ENCODE data around the gene PRSS27. TPM values are rescaled to one million over a fixed set of nuclear protein-coding genes. Genes with fewer than 3 reads are reported as not detected.

Gene PRSS27
- total RNA-seq, 1 donor from 2014 or later: 1.3 TPM

GRCh38 chr16:2762711-2763110, 42.7 kb upstream of the PRSS27 start:
- no peak overlapping the region for H3K4me3 ChIP-seq (ENCODE audit: low read depth, low read length)
- TF ChIP-seq, protein P1, sequence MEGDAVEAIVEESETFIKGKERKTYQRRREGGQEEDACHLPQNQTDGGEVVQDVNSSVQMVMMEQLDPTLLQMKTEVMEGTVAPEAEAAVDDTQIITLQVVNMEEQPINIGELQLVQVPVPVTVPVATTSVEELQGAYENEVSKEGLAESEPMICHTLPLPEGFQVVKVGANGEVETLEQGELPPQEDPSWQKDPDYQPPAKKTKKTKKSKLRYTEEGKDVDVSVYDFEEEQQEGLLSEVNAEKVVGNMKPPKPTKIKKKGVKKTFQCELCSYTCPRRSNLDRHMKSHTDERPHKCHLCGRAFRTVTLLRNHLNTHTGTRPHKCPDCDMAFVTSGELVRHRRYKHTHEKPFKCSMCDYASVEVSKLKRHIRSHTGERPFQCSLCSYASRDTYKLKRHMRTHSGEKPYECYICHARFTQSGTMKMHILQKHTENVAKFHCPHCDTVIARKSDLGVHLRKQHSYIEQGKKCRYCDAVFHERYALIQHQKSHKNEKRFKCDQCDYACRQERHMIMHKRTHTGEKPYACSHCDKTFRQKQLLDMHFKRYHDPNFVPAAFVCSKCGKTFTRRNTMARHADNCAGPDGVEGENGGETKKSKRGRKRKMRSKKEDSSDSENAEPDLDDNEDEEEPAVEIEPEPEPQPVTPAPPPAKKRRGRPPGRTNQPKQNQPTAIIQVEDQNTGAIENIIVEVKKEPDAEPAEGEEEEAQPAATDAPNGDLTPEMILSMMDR (IDR thresholded peaks at IDR 0.05; ENCODE audit: insufficient read depth, low read length, severe bottlenecking): no peak
- H3K36me3 ChIP-seq (ENCODE audit: control insufficient read depth, insufficient read depth, low read length): peaks cover 58% of the 10 kb centered on the region
- no peaks in the 10 kb centered on the region for H3K27me3 ChIP-seq (ENCODE audit: control insufficient read depth, insufficient read depth, low read length)
- FAIRE-seq (no peak), DNase-seq (ENCODE audit: low read depth) (no peak)

- no peak for FAIRE-seq
- TF ChIP-seq, protein P1 (IDR thresholded peaks at IDR 0.05; ENCODE audit: insufficient read depth, low read length, severe bottlenecking): no peak
- no peak overlapping the region for H3K4me3 ChIP-seq (ENCODE audit: low read depth, low read length)
- peaks cover 58% of the 10 kb centered on the region for H3K36me3 ChIP-seq (ENCODE audit: control insufficient read depth, insufficient read depth, low read length)
- no peak for DNase-seq (ENCODE audit: low read depth)
- H3K27me3 ChIP-seq (ENCODE audit: control insufficient read depth, insufficient read depth, low read length): no peaks in the 10 kb centered on the region
Observed at GRCh38 chr16:2761886-2762583, 42.0 kb upstream of the PRSS27 start.

GRCh38 chr16:2761472-2761871, 41.4 kb upstream of the PRSS27 start:
- Histone ChIP-seq H3K4me3 (ENCODE audit: low read depth, low read length) (no peak overlapping the region), H3K27me3 (ENCODE audit: control insufficient read depth, insufficient read depth, low read length) (no peaks in the 10 kb centered on the region), H3K36me3 (ENCODE audit: control insufficient read depth, insufficient read depth, low read length) (peaks cover 58% of the 10 kb centered on the region)
- TF ChIP-seq, protein P1 (IDR thresholded peaks at IDR 0.05; ENCODE audit: insufficient read depth, low read length, severe bottlenecking): no peak
- FAIRE-seq (no peak), DNase-seq (ENCODE audit: low read depth) (no peak)

- Histone ChIP-seq H3K36me3 (ENCODE audit: control insufficient read depth, insufficient read depth, low read length) (peaks cover 38% of the 10 kb centered on the region), H3K27me3 (ENCODE audit: control insufficient read depth, insufficient read depth, low read length) (no peaks in the 10 kb centered on the region), H3K4me3 (ENCODE audit: low read depth, low read length) (no peak overlapping the region)
- FAIRE-seq: no peak
- DNase-seq (ENCODE audit: low read depth): no peak
- TF ChIP-seq, protein P1 (IDR thresholded peaks at IDR 0.05; ENCODE audit: insufficient read depth, low read length, severe bottlenecking): no peak
Observed at GRCh38 chr16:2757344-2757743, 37.3 kb upstream of the PRSS27 start.

DNA sequence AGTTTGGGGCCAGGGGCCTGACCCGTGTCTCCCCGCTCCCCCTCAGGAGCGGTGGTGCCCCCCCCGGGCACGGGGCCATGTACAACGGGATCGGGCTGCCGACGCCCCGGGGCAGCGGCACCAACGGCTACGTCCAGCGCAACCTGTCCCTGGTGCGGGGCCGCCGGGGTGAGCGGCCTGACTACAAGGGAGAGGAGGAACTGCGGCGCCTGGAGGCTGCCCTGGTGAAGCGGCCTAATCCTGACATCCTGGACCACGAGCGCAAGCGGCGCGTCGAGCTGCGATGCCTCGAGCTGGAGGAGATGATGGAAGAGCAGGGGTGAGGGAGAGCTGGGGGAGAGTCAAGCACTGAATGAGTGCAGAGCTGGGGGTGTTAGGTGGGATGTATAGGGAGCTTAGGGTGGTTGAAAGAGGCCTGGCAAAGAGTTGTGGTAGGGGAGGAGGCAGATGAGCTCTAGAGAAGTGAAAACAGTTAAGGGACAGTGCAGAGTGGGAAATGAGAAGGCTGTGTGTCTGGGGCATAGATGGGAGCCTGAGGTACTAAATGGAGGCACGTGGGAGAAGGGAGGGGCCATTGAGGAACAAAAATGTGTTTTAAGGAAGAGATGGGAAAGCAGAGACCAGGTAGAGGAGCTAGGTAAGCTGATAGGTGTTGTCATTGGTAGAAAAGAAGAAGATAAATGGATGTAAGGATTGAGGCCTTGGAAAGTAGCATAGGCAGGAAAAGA, 36.4 kb upstream of the PRSS27 start:
- Histone ChIP-seq H3K4me3 (ENCODE audit: low read depth, low read length) (no peak overlapping the region), H3K36me3 (ENCODE audit: control insufficient read depth, insufficient read depth, low read length) (peaks cover 29% of the 10 kb centered on the region), H3K27me3 (ENCODE audit: control insufficient read depth, insufficient read depth, low read length) (no peaks in the 10 kb centered on the region)
- no peak for DNase-seq (ENCODE audit: low read depth)
- TF ChIP-seq, protein P1 (IDR thresholded peaks at IDR 0.05; ENCODE audit: insufficient read depth, low read length, severe bottlenecking): no peak
- FAIRE-seq: no peak
